GM21526 (cell line): Measurements from ENCODE around the gene PAQR7.

Source experiments
- ATAC-seq: cut with Tn5 transposase; IDR thresholded peaks from one replicate; pipeline ENCODE4 v1.9.1; 2021; ENCODE audit warnings: moderate library complexity; ENCODE audit not compliant: unreplicated experiment, low FRiP score

Gene PAQR7

GRCh38 chr1:25875856-25876692 is 566 bp upstream of the PAQR7 start:
- no peak for ATAC-seq

GRCh38 chr1:25874635-25875153 is 814 bp downstream of the PAQR7 start:
- no peak for ATAC-seq

- ATAC-seq, result no peak
Measured at GRCh38 chr1:25874209-25874608, 1.3 kb downstream of the PAQR7 start.

GRCh38 chr1:25873120-25873519 is 2.4 kb downstream of the PAQR7 start:
- no peak for ATAC-seq

- ATAC-seq, result no peak
Measured at GRCh38 chr1:25872713-25873112, 2.8 kb downstream of the PAQR7 start.

- ATAC-seq, result no peak
Measured at GRCh38 chr1:25871704-25872494, 3.6 kb downstream of the PAQR7 start.

GRCh38 chr1:25871086-25871703 is 4.3 kb downstream of the PAQR7 start:
- no peak for ATAC-seq

- ATAC-seq, result no peak
Measured at GRCh38 chr1:25870614-25871013, 4.9 kb downstream of the PAQR7 start.

- no peak for ATAC-seq
Measured at GRCh38 chr1:25869909-25870606, 5.5 kb downstream of the PAQR7 start.

- no peak for ATAC-seq
Measured at GRCh38 chr1:25867210-25867991, 8.1 kb downstream of the PAQR7 start.

GRCh38 chr1:25866288-25866687 is 9.2 kb downstream of the PAQR7 start:
- no peak for ATAC-seq

GRCh38 chr1:25864434-25864833 is 11.1 kb downstream of the PAQR7 start:
- no peak for ATAC-seq

- ATAC-seq, result no peak
Measured at GRCh38 chr1:25863486-25864262, 11.8 kb downstream of the PAQR7 start.

GRCh38 chr1:25862785-25863485 is 12.6 kb downstream of the PAQR7 start:
- no peak for ATAC-seq

GRCh38 chr1:25861316-25862286 is 13.9 kb downstream of the PAQR7 start:
- ATAC-seq, result no peak

GRCh38 chr1:25858906-25859789 is 16.4 kb downstream of the PAQR7 start, which contains the start of gene AUNIP:
AUNIP (minus strand) TSS chr1:25859457; CDS start chr1:25859357, 100 bp downstream.
- ATAC-seq, result peak; percentile 60
